Measurements from ENCODE around the gene MBL2.

DNA sequence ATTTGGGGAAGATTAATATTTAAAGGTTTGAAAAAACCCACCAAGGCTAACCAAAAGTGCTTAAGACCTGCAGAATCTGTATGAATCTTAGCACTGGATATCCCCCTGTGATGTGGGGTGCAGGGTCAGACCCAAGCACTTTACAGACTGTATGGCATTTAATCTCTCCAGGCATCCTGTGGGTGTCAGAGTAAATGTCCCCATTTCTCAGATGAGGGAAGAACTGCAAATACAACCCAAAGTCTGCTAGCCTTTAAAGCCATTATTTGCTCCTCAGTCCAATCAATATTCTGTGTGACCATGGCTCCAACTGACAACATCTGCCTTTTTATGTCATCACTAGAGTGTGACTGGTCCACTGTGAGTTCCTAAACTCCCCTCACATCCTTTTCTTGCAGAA is 10.0 kb upstream of the MBL2 start:
- TF ChIP-seq, protein P1, sequence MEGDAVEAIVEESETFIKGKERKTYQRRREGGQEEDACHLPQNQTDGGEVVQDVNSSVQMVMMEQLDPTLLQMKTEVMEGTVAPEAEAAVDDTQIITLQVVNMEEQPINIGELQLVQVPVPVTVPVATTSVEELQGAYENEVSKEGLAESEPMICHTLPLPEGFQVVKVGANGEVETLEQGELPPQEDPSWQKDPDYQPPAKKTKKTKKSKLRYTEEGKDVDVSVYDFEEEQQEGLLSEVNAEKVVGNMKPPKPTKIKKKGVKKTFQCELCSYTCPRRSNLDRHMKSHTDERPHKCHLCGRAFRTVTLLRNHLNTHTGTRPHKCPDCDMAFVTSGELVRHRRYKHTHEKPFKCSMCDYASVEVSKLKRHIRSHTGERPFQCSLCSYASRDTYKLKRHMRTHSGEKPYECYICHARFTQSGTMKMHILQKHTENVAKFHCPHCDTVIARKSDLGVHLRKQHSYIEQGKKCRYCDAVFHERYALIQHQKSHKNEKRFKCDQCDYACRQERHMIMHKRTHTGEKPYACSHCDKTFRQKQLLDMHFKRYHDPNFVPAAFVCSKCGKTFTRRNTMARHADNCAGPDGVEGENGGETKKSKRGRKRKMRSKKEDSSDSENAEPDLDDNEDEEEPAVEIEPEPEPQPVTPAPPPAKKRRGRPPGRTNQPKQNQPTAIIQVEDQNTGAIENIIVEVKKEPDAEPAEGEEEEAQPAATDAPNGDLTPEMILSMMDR (optimal IDR thresholded peaks at IDR 0.05 in 1 of 3, IDR thresholded peaks at IDR 0.05 in 1 of 3, conservative IDR thresholded peaks at IDR 0.05 in 1 of 3; ENCODE audit: extremely low read depth in 1 of 3, insufficient read depth in 2 of 3, low read length in 3 of 3) = no peak
- no peak for TF ChIP-seq EZH2 (IDR thresholded peaks at IDR 0.05; ENCODE audit: low read length)
